Measurements from ENCODE around the gene SLC1A2.

The SLC1A2 gene

GRCh38 chr11:35302398-35302797, 117.0 kb downstream of the SLC1A2 start:
- DNase-seq: no peak
- H3K27me3 ChIP-seq (replicated peaks): no peaks in the 10 kb centered on the region
- H3K36me3 ChIP-seq (replicated peaks): no peaks in the 10 kb centered on the region
- TF ChIP-seq CTCF (IDR thresholded peaks at IDR 0.05; ENCODE audit: low read depth, low read length, missing control alignments): no peak
- H3K4me3 ChIP-seq (ENCODE audit: low read depth, low read length): no peak overlapping the region
- H3K27ac ChIP-seq: no peak overlapping the region
- in situ Hi-C loops (cut with HindIII; ENCODE audit: low pct_ligation_motif_present, low sequenced_read_pairs): no loop called here

GRCh38 chr11:35298369-35298768, 121.0 kb downstream of the SLC1A2 start:
- no peak for TF ChIP-seq CTCF (IDR thresholded peaks at IDR 0.05; ENCODE audit: low read depth, low read length, missing control alignments)
- Histone ChIP-seq H3K27me3 (replicated peaks) (no peaks in the 10 kb centered on the region), H3K4me3 (ENCODE audit: low read depth, low read length) (no peak overlapping the region), H3K27ac (no peak overlapping the region), H3K36me3 (replicated peaks) (no peaks in the 10 kb centered on the region)
- DNase-seq: no peak
- in situ Hi-C loops (cut with HindIII; ENCODE audit: low pct_ligation_motif_present, low sequenced_read_pairs): no loop called here

GRCh38 chr11:35295751-35296150, 123.6 kb downstream of the SLC1A2 start:
- Histone ChIP-seq H3K27ac (no peak overlapping the region), H3K27me3 (replicated peaks) (no peaks in the 10 kb centered on the region), H3K4me3 (ENCODE audit: low read depth, low read length) (no peak overlapping the region), H3K36me3 (replicated peaks) (no peaks in the 10 kb centered on the region)
- DNase-seq: no peak
- TF ChIP-seq CTCF (IDR thresholded peaks at IDR 0.05; ENCODE audit: low read depth, low read length, missing control alignments): no peak
- in situ Hi-C loops (cut with HindIII; ENCODE audit: low pct_ligation_motif_present, low sequenced_read_pairs): no loop called here

GRCh38 chr11:35293699-35294098, 125.7 kb downstream of the SLC1A2 start:
- Histone ChIP-seq H3K27me3 (replicated peaks) (no peaks in the 10 kb centered on the region), H3K36me3 (replicated peaks) (no peaks in the 10 kb centered on the region), H3K27ac (no peak overlapping the region), H3K4me3 (ENCODE audit: low read depth, low read length) (no peak overlapping the region)
- no peak for DNase-seq
- in situ Hi-C loops (cut with HindIII; ENCODE audit: low pct_ligation_motif_present, low sequenced_read_pairs): no loop called here
- TF ChIP-seq CTCF (IDR thresholded peaks at IDR 0.05; ENCODE audit: low read depth, low read length, missing control alignments): no peak

- no peak for TF ChIP-seq CTCF (IDR thresholded peaks at IDR 0.05; ENCODE audit: low read depth, low read length, missing control alignments)
- in situ Hi-C loops (cut with HindIII; ENCODE audit: low pct_ligation_motif_present, low sequenced_read_pairs): no loop called here
- H3K27ac ChIP-seq: no peak overlapping the region
- H3K4me3 ChIP-seq (ENCODE audit: low read depth, low read length): no peak overlapping the region
- H3K36me3 ChIP-seq (replicated peaks): no peaks in the 10 kb centered on the region
- no peaks in the 10 kb centered on the region for H3K27me3 ChIP-seq (replicated peaks)
- DNase-seq: no peak
Measured at GRCh38 chr11:35293035-35293434, 126.3 kb downstream of the SLC1A2 start.

- TF ChIP-seq CTCF (IDR thresholded peaks at IDR 0.05; ENCODE audit: low read depth, low read length, missing control alignments): no peak
- no peaks in the 10 kb centered on the region for H3K27me3 ChIP-seq (replicated peaks)
- no peak overlapping the region for H3K27ac ChIP-seq
- no peak overlapping the region for H3K4me3 ChIP-seq (ENCODE audit: low read depth, low read length)
- no peak for DNase-seq
- no peaks in the 10 kb centered on the region for H3K36me3 ChIP-seq (replicated peaks)
- in situ Hi-C loops (cut with HindIII; ENCODE audit: low pct_ligation_motif_present, low sequenced_read_pairs): no loop called here
Measured at GRCh38 chr11:35292279-35292678, 127.1 kb downstream of the SLC1A2 start.
